Tibial nerve (tissue), 3 donors: ENCODE results near the gene C22orf15.

Experiments
- CTCF ChIP-seq, 5 experiments: fragments of 200-600 bp in 3 of 5; fragments of 450-650 bp in 2 of 5; sonication (generic) in 3 of 5; IDR thresholded peaks; one replicate each; pipeline ENCODE4 v1.5.1; 2016 to 2019; ENCODE audit warnings: antibody characterized with exemption in 5 of 5, mild to moderate bottlenecking in 3 of 5, moderate library complexity in 2 of 5
- POLR2A ChIP-seq, 2 donors: fragments of 450-650 bp; IDR thresholded peaks; one replicate each; pipeline ENCODE4 v1.6.1; 2017; ENCODE audit warnings: antibody characterized with exemption in 2 of 2, mild to moderate bottlenecking in 2 of 2, moderate library complexity in 2 of 2

GRCh38 chr22:23756891-23757290 lies 5.9 kb upstream of the C22orf15 start:
- no peak for TF ChIP-seq CTCF (IDR thresholded peaks at IDR 0.05)
- no peak for TF ChIP-seq POLR2A (IDR thresholded peaks at IDR 0.05)
